Measurements from ENCODE around the gene NISCH. TPM values are rescaled to one million over a fixed set of nuclear protein-coding genes. Genes with fewer than 3 reads are reported as not detected.

NISCH gene
- total RNA-seq, 2 experiments from 2014 or later = 72.9 to 84.1 TPM

GRCh38 chr3:52516509-52517195, 61.2 kb downstream of the NISCH start:
- Mint-ChIP-seq H3K27ac (no peak overlapping the region), H3K36me3 (no peaks in the 10 kb centered on the region), H3K9me3 (ENCODE audit: low read depth) (no peaks in the 10 kb centered on the region), H3K27me3 (no peaks in the 10 kb centered on the region), H3K4me1 (peaks cover 2% of the 10 kb centered on the region), H3K4me3 (no peak overlapping the region)
- DNase-seq (no peak), ATAC-seq (no peak)
- CTCF ChIA-PET = no interaction called here

- no peaks in the 10 kb centered on the region for H3K9me3 Mint-ChIP-seq (ENCODE audit: low read depth)
- H3K27me3 Mint-ChIP-seq = no peaks in the 10 kb centered on the region
- DNase-seq (no peak), ATAC-seq (no peak)
- H3K27ac Mint-ChIP-seq = no peak overlapping the region
- CTCF ChIA-PET = no interaction called here
- no peak overlapping the region for H3K4me3 Mint-ChIP-seq
- no peaks in the 10 kb centered on the region for H3K36me3 Mint-ChIP-seq
- peaks cover under 1% of the 10 kb centered on the region for H3K4me1 Mint-ChIP-seq
Observed at GRCh38 chr3:52517796-52518722, 62.7 kb downstream of the NISCH start.

- ATAC-seq (no peak), DNase-seq (no peak)
- CTCF ChIA-PET = no interaction called here
- no peaks in the 10 kb centered on the region for H3K4me1 Mint-ChIP-seq
- no peak overlapping the region for H3K27ac Mint-ChIP-seq
- H3K36me3 Mint-ChIP-seq = peaks cover under 1% of the 10 kb centered on the region
- H3K27me3 Mint-ChIP-seq = no peaks in the 10 kb centered on the region
- H3K4me3 Mint-ChIP-seq = no peak overlapping the region
- no peaks in the 10 kb centered on the region for H3K9me3 Mint-ChIP-seq (ENCODE audit: low read depth)
Observed at GRCh38 chr3:52518723-52519444, 63.5 kb downstream of the NISCH start.

GRCh38 chr3:52519445-52520140, 64.2 kb downstream of the NISCH start:
- peaks cover 5% of the 10 kb centered on the region for H3K36me3 Mint-ChIP-seq
- H3K9me3 Mint-ChIP-seq (ENCODE audit: low read depth) = no peaks in the 10 kb centered on the region
- DNase-seq = no peak
- H3K4me3 Mint-ChIP-seq = no peak overlapping the region
- ATAC-seq = no peak
- no peaks in the 10 kb centered on the region for H3K4me1 Mint-ChIP-seq
- CTCF ChIA-PET = no interaction called here
- H3K27me3 Mint-ChIP-seq = no peaks in the 10 kb centered on the region
- H3K27ac Mint-ChIP-seq = no peak overlapping the region

GRCh38 chr3:52520141-52520667, 64.8 kb downstream of the NISCH start:
- Mint-ChIP-seq H3K4me3 (no peak overlapping the region), H3K9me3 (ENCODE audit: low read depth) (no peaks in the 10 kb centered on the region), H3K36me3 (peaks cover 5% of the 10 kb centered on the region), H3K27ac (no peak overlapping the region), H3K27me3 (no peaks in the 10 kb centered on the region), H3K4me1 (no peaks in the 10 kb centered on the region)
- CTCF ChIA-PET = no interaction called here
- ATAC-seq (no peak), DNase-seq (no peak)

- Mint-ChIP-seq H3K4me3 (no peak overlapping the region), H3K4me1 (no peaks in the 10 kb centered on the region), H3K27ac (no peak overlapping the region), H3K36me3 (peaks cover 5% of the 10 kb centered on the region), H3K9me3 (ENCODE audit: low read depth) (no peaks in the 10 kb centered on the region), H3K27me3 (no peaks in the 10 kb centered on the region)
- ATAC-seq (no peak), DNase-seq (no peak)
- CTCF ChIA-PET = no interaction called here
Observed at GRCh38 chr3:52520716-52521487, 65.5 kb downstream of the NISCH start.

GRCh38 chr3:52521488-52521824, 66.1 kb downstream of the NISCH start:
- Mint-ChIP-seq H3K4me3 (no peak overlapping the region), H3K27ac (no peak overlapping the region), H3K27me3 (no peaks in the 10 kb centered on the region), H3K4me1 (no peaks in the 10 kb centered on the region), H3K9me3 (ENCODE audit: low read depth) (no peaks in the 10 kb centered on the region), H3K36me3 (peaks cover 5% of the 10 kb centered on the region)
- CTCF ChIA-PET = no interaction called here
- DNase-seq (no peak), ATAC-seq (no peak)

- H3K4me1 Mint-ChIP-seq = no peaks in the 10 kb centered on the region
- H3K4me3 Mint-ChIP-seq = no peak overlapping the region
- H3K27me3 Mint-ChIP-seq = no peaks in the 10 kb centered on the region
- DNase-seq (no peak), ATAC-seq (no peak)
- CTCF ChIA-PET = no interaction called here
- peaks cover 5% of the 10 kb centered on the region for H3K36me3 Mint-ChIP-seq
- no peak overlapping the region for H3K27ac Mint-ChIP-seq
- no peaks in the 10 kb centered on the region for H3K9me3 Mint-ChIP-seq (ENCODE audit: low read depth)
Observed at GRCh38 chr3:52521881-52522650, 66.7 kb downstream of the NISCH start.

- H3K9me3 Mint-ChIP-seq (ENCODE audit: low read depth) = no peaks in the 10 kb centered on the region
Observed at GRCh38 chr3:52522651-52523251, 67.3 kb downstream of the NISCH start.

GRCh38 chr3:52523386-52524257, 68.2 kb downstream of the NISCH start:
- CTCF ChIA-PET = no interaction called here
- no peaks in the 10 kb centered on the region for H3K9me3 Mint-ChIP-seq (ENCODE audit: low read depth)
- H3K4me3 Mint-ChIP-seq = no peak overlapping the region
- no peak for ATAC-seq
- no peaks in the 10 kb centered on the region for H3K4me1 Mint-ChIP-seq
- no peak overlapping the region for H3K27ac Mint-ChIP-seq
- no peak for DNase-seq
- H3K36me3 Mint-ChIP-seq = peaks cover 6% of the 10 kb centered on the region
- H3K27me3 Mint-ChIP-seq = no peaks in the 10 kb centered on the region

More at GRCh38 chr3:52522651-52523251, 67.3 kb downstream of the NISCH start:
- no peak overlapping the region for H3K27ac Mint-ChIP-seq
- peaks cover 5% of the 10 kb centered on the region for H3K36me3 Mint-ChIP-seq
- DNase-seq (no peak), ATAC-seq (no peak)
- no peak overlapping the region for H3K4me3 Mint-ChIP-seq
- no peaks in the 10 kb centered on the region for H3K27me3 Mint-ChIP-seq
- CTCF ChIA-PET = no interaction called here
- H3K4me1 Mint-ChIP-seq = no peaks in the 10 kb centered on the region

GRCh38 chr3:52524258-52524751, 68.9 kb downstream of the NISCH start:
- Mint-ChIP-seq H3K4me3 (no peak overlapping the region), H3K36me3 (peaks cover 6% of the 10 kb centered on the region), H3K27me3 (no peaks in the 10 kb centered on the region), H3K4me1 (no peaks in the 10 kb centered on the region), H3K9me3 (ENCODE audit: low read depth) (no peaks in the 10 kb centered on the region), H3K27ac (no peak overlapping the region)
- ATAC-seq (no peak), DNase-seq (no peak)
- CTCF ChIA-PET = no interaction called here

Data from activated CD8-positive, alpha-beta memory T cell treated with anti-CD3 and anti-CD28 coated beads, Interleukin-2, amount 10 ng/mL, durations not matched to agents 7 days and 5 days (primary cell).